Gastrocnemius medialis (tissue), 4 donors: ENCODE data around the gene AGGF1.

Source experiments
- CTCF ChIP-seq, 5 experiments: fragments of 450-650 bp in 3 of 5; fragments of 200-600 bp in 2 of 5; sonication (generic) in 2 of 5; IDR thresholded peaks in 4 of 5; conservative IDR thresholded peaks in 1 of 5; 1 replicate in 4 of 5; 2 replicates in 1 of 5; pipeline ENCODE4 v1.5.1; 2016 to 2019; ENCODE audit warnings: antibody characterized with exemption in 5 of 5, mild to moderate bottlenecking in 3 of 5, moderate library complexity in 3 of 5
- POLR2A ChIP-seq, 2 donors: fragments of 450-650 bp; IDR thresholded peaks; one replicate each; pipeline ENCODE4 v1.6.1; 2017; ENCODE audit warnings: antibody characterized with exemption in 2 of 2, mild to moderate bottlenecking in 2 of 2, moderate library complexity in 2 of 2

GRCh38 chr5:77046416-77047073, 16.3 kb downstream of the AGGF1 start:
- TF ChIP-seq CTCF (IDR thresholded peaks at IDR 0.05 in 4 of 5, conservative IDR thresholded peaks at IDR 0.05 in 1 of 5): no peak
- no peak for TF ChIP-seq POLR2A (IDR thresholded peaks at IDR 0.05)
